VCaP (cell line): ENCODE measurements around the gene PCNX2.

ENCODE experiments used
- H3K27ac ChIP-seq: fragments of 450-650 bp; 2 replicates; pipeline ENCODE4 v1.5.1; 2017
- TF ChIP-seq, protein P1 (sequence below): fragments of 450-650 bp; conservative IDR thresholded peaks from 2 replicates; pipeline ENCODE4 v1.5.1; 2017; ENCODE audit warnings: mild to moderate bottlenecking, moderate library complexity

The PCNX2 gene

GRCh38 chr1:232939748-232940147 is 355.8 kb downstream of the PCNX2 start:
- TF ChIP-seq, protein P1, sequence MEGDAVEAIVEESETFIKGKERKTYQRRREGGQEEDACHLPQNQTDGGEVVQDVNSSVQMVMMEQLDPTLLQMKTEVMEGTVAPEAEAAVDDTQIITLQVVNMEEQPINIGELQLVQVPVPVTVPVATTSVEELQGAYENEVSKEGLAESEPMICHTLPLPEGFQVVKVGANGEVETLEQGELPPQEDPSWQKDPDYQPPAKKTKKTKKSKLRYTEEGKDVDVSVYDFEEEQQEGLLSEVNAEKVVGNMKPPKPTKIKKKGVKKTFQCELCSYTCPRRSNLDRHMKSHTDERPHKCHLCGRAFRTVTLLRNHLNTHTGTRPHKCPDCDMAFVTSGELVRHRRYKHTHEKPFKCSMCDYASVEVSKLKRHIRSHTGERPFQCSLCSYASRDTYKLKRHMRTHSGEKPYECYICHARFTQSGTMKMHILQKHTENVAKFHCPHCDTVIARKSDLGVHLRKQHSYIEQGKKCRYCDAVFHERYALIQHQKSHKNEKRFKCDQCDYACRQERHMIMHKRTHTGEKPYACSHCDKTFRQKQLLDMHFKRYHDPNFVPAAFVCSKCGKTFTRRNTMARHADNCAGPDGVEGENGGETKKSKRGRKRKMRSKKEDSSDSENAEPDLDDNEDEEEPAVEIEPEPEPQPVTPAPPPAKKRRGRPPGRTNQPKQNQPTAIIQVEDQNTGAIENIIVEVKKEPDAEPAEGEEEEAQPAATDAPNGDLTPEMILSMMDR, result no peak
- no peak overlapping the region for H3K27ac ChIP-seq

DNA sequence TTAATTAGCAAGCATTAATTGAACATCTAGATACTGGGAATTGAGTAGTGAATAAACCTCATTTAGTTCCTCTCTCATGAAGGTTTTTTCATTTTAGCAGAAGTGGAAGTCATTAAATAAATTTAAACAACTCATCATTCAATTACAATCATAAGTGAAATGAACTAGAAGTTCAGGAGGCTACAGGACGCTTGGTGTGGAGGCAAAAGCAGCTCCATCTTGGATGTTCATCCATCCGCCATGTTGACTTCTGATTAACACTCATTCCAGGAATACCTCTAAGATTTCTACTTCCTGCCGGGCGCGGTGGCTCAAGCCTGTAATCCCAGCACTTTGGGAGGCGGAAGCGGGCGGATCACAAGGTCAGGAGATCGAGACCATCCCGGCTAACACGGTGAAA is 356.6 kb downstream of the PCNX2 start:
- no peak overlapping the region for H3K27ac ChIP-seq
- TF ChIP-seq, protein P1, result no peak

GRCh38 chr1:232937741-232938375 is 357.7 kb downstream of the PCNX2 start:
- no peak overlapping the region for H3K27ac ChIP-seq
- TF ChIP-seq, protein P1, result no peak

DNA sequence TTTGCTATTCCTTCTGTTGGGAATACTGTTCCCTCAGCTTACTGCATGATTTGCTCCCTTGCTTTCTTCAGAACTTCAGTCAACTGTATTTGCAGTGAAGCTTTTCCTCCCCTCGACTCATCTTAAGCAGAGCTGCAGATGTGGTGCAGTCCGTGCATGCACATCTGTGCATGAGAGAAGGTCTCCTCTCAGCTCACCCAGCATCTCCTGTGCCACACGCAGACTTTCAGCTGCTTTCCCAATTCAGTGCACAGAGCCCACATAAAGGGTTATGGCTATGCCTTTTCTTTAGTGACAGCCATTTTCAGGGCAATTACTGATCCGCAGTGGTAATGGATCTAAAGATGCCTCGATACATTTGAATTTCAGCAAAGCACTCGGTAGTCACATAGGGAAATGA is 358.6 kb downstream of the PCNX2 start:
- H3K27ac ChIP-seq, result no peak overlapping the region

More for the DNA sequence above, 358.6 kb downstream of the PCNX2 start:
- TF ChIP-seq, protein P1, result no peak
